Panc1 (cell line): ENCODE data around the gene NID1. TPM values are rescaled to one million over a fixed set of nuclear protein-coding genes. Genes with fewer than 3 reads are reported as not detected.

Experiments used
- ATAC-seq: fragments of 200-7000 bp; cut with Tn5 transposase; 2 replicates; pipeline ENCODE4 v1.9.1; 2020; ENCODE audit warnings: mild to moderate bottlenecking, moderate library complexity
- BruUV-seq: library from RNA; stranded (reverse); fragments of 400-500 nt; replicated peaks from 2 replicates; lab custom pipeline; 2021; lab: Mats Ljungman, UMichigan
- CTCF ChIA-PET: fragments of 300-600 bp; sonication (Branson Sonifier 250); formaldehyde crosslinking; loops from one replicate; lab custom pipeline; 2022; ENCODE audit warnings: antibody characterized with exemption; lab: Charles Lee
- POLR2A ChIA-PET: fragments of 300-600 bp; sonication (Branson Sonifier 250); formaldehyde crosslinking; loops from one replicate; lab custom pipeline; 2022; ENCODE audit warnings: antibody characterized with exemption; lab: Charles Lee
- DNase-seq: peaks from one replicate; pipeline ENCODE4 v3.0.0-alpha.2; 2010; ENCODE audit warnings: low read depth, low spot score
- H3K27ac ChIP-seq: 2 replicates; pipeline ENCODE4 v1.5.1; 2011; ENCODE audit warnings: mild to moderate bottlenecking, low read length, inconsistent platforms
- H3K27me3 ChIP-seq: fragments of 200-500 bp; sonication (Bioruptor generic); 2 replicates; pipeline ENCODE4 v1.6.0; 2014; ENCODE audit warnings: low read length, inconsistent platforms; ENCODE audit not compliant: control insufficient read depth, insufficient read depth
- H3K36me3 ChIP-seq: fragments of 200-500 bp; sonication (Bioruptor generic); 2 replicates; pipeline ENCODE4 v1.5.1; 2014; ENCODE audit warnings: inconsistent platforms, mild to moderate bottlenecking, low read length, moderate library complexity; ENCODE audit not compliant: control insufficient read depth, insufficient read depth
- H3K4me1 ChIP-seq: 2 replicates; pipeline ENCODE4 v1.5.1; 2011; ENCODE audit warnings: inconsistent platforms, mild to moderate bottlenecking, low read length, moderate library complexity; ENCODE audit not compliant: control insufficient read depth, insufficient read depth
- H3K4me3 ChIP-seq, 2 experiments: 2 replicates each; pipeline ENCODE4 v1.5.1; 2011 to 2012; ENCODE audit warnings: low read depth in 2 of 2, low read length in 2 of 2, mild to moderate bottlenecking in 2 of 2, inconsistent platforms in 1 of 2, moderate library complexity in 1 of 2
- H3K9me3 ChIP-seq: fragments of 200-500 bp; sonication (Bioruptor generic); 2 replicates; pipeline ENCODE4 v1.5.1; 2014; ENCODE audit warnings: low read depth, mild to moderate bottlenecking, inconsistent platforms, low read length, moderate library complexity; ENCODE audit not compliant: control insufficient read depth, insufficient read depth
- POLR2AphosphoS5 ChIP-seq: IDR thresholded peaks from 2 replicates; pipeline ENCODE4 v1.6.1; 2012; ENCODE audit warnings: mild to moderate bottlenecking, low read depth, low read length, moderate library complexity
- SIN3A ChIP-seq: IDR thresholded peaks from 2 replicates; pipeline ENCODE4 v1.6.1; 2012; ENCODE audit warnings: low read depth, mild to moderate bottlenecking, low read length, moderate library complexity, borderline replicate concordance; ENCODE audit not compliant: insufficient read depth
- TCF7L2 ChIP-seq: IDR thresholded peaks from 2 replicates; pipeline ENCODE4 v1.6.1; 2011; ENCODE audit warnings: mild to moderate bottlenecking, low read depth, low read length, inconsistent platforms
- in situ Hi-C: cut with HindIII; loops from 2 replicates; pipeline ENCODE4 v1.10.0; 2016; ENCODE audit warnings: low sequenced_read_pairs, low pct_unique_long_range_greater_than_20kb
- intact Hi-C: fragments of 100-400 bp; cut with micrococcal nuclease; formaldehyde crosslinking; loops from one replicate; pipeline ENCODE4 v1.10.0; 2022; ENCODE audit not compliant: unreplicated experiment
- total RNA-seq: library from RNA; stranded (reverse); gene quantifications from one replicate; pipeline ENCODE4 v1.2.1, GENCODE V29; 2021; ENCODE audit not compliant: unreplicated experiment
- TF ChIP-seq, protein P1 (sequence below): fragments of 450-650 bp; IDR thresholded peaks from 2 replicates; pipeline ENCODE4 v1.5.1; 2017; ENCODE audit warnings: mild to moderate bottlenecking
- TF ChIP-seq, protein P2 (sequence below), 2 experiments: IDR thresholded peaks; 2 replicates each; pipeline ENCODE4 v1.6.1; 2011 to 2012; ENCODE audit warnings: low read depth in 2 of 2, control low read depth in 1 of 2, low read length in 1 of 2, mild to moderate bottlenecking in 1 of 2, moderate library complexity in 1 of 2; ENCODE audit not compliant: insufficient read depth in 1 of 2

NID1 gene
- total RNA-seq, 1 experiment from 2014 or later = 89.3 TPM

GRCh38 chr1:236025836-236026235 is 39.1 kb downstream of the NID1 start:
- H3K9me3 ChIP-seq = no peaks in the 10 kb centered on the region
- BruUV-seq = no TSS peak
- no peaks in the 10 kb centered on the region for H3K27me3 ChIP-seq
- TF ChIP-seq, protein P1, sequence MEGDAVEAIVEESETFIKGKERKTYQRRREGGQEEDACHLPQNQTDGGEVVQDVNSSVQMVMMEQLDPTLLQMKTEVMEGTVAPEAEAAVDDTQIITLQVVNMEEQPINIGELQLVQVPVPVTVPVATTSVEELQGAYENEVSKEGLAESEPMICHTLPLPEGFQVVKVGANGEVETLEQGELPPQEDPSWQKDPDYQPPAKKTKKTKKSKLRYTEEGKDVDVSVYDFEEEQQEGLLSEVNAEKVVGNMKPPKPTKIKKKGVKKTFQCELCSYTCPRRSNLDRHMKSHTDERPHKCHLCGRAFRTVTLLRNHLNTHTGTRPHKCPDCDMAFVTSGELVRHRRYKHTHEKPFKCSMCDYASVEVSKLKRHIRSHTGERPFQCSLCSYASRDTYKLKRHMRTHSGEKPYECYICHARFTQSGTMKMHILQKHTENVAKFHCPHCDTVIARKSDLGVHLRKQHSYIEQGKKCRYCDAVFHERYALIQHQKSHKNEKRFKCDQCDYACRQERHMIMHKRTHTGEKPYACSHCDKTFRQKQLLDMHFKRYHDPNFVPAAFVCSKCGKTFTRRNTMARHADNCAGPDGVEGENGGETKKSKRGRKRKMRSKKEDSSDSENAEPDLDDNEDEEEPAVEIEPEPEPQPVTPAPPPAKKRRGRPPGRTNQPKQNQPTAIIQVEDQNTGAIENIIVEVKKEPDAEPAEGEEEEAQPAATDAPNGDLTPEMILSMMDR = no peak
- no peak for TF ChIP-seq TCF7L2
- no peak for TF ChIP-seq SIN3A
- TF ChIP-seq, protein P2, sequence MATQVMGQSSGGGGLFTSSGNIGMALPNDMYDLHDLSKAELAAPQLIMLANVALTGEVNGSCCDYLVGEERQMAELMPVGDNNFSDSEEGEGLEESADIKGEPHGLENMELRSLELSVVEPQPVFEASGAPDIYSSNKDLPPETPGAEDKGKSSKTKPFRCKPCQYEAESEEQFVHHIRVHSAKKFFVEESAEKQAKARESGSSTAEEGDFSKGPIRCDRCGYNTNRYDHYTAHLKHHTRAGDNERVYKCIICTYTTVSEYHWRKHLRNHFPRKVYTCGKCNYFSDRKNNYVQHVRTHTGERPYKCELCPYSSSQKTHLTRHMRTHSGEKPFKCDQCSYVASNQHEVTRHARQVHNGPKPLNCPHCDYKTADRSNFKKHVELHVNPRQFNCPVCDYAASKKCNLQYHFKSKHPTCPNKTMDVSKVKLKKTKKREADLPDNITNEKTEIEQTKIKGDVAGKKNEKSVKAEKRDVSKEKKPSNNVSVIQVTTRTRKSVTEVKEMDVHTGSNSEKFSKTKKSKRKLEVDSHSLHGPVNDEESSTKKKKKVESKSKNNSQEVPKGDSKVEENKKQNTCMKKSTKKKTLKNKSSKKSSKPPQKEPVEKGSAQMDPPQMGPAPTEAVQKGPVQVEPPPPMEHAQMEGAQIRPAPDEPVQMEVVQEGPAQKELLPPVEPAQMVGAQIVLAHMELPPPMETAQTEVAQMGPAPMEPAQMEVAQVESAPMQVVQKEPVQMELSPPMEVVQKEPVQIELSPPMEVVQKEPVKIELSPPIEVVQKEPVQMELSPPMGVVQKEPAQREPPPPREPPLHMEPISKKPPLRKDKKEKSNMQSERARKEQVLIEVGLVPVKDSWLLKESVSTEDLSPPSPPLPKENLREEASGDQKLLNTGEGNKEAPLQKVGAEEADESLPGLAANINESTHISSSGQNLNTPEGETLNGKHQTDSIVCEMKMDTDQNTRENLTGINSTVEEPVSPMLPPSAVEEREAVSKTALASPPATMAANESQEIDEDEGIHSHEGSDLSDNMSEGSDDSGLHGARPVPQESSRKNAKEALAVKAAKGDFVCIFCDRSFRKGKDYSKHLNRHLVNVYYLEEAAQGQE (IDR thresholded peaks at IDR 0.05; ENCODE audit: insufficient read depth in 1 of 2, low read depth in 2 of 2, low read length in 1 of 2) = no peak
- no peaks in the 10 kb centered on the region for H3K36me3 ChIP-seq
- no peaks in the 10 kb centered on the region for H3K4me1 ChIP-seq
- intact Hi-C loops = no loop called here
- CTCF ChIA-PET = no interaction called here
- H3K27ac ChIP-seq = no peak overlapping the region
- no peak for ATAC-seq
- in situ Hi-C loops = no loop called here
- no peak overlapping the region for H3K4me3 ChIP-seq
- no peak for DNase-seq
- POLR2A ChIA-PET = no interaction called here

- in situ Hi-C loops = no loop called here
- intact Hi-C loops = no loop called here
Measured at GRCh38 chr1:236024641-236025040, 40.2 kb downstream of the NID1 start.

More at GRCh38 chr1:236024641-236025040, 40.2 kb downstream of the NID1 start:
- ATAC-seq (no peak), DNase-seq (no peak)
- Histone ChIP-seq H3K27me3 (no peaks in the 10 kb centered on the region), H3K9me3 (no peaks in the 10 kb centered on the region), H3K4me1 (no peaks in the 10 kb centered on the region), H3K27ac (no peak overlapping the region), H3K36me3 (no peaks in the 10 kb centered on the region), H3K4me3 (no peak overlapping the region)
- TF ChIP-seq TCF7L2 (no peak), SIN3A (no peak), POLR2AphosphoS5 (no peak)
- TF ChIP-seq, protein P1 = no peak
- TF ChIP-seq, protein P2 (IDR thresholded peaks at IDR 0.05; ENCODE audit: insufficient read depth in 1 of 2, low read depth in 2 of 2, low read length in 1 of 2) = no peak
- POLR2A ChIA-PET = interaction anchor here (0.7 kb wide), 1 partner anchor 155 kb away, joined by 5 read pairs; no protein-coding TSS in a partner anchor
- no TSS peak for BruUV-seq
- CTCF ChIA-PET = no interaction called here
